Endodermal cell (in vitro differentiated cells): ENCODE measurements around the gene PIP5K1B. TPM values are rescaled to one million over a fixed set of nuclear protein-coding genes. Genes with fewer than 3 reads are reported as not detected.

Experiments used
- DNase-seq: peaks from one replicate; pipeline ENCODE4 v3.0.0-alpha.2; 2017
- H3K27ac ChIP-seq: 2 replicates; pipeline ENCODE4 v1.5.1; 2013; ENCODE audit warnings: mild to moderate bottlenecking, low read depth, low read length, moderate library complexity
- H3K27me3 ChIP-seq: 2 replicates; pipeline ENCODE4 v1.6.1; 2013; ENCODE audit warnings: mild to moderate bottlenecking, low read length, moderate library complexity; ENCODE audit not compliant: insufficient read depth, control insufficient read depth, poor library complexity, severe bottlenecking
- H3K36me3 ChIP-seq: 2 replicates; pipeline ENCODE4 v1.7.0; 2013; ENCODE audit warnings: mild to moderate bottlenecking, low read length, moderate library complexity; ENCODE audit not compliant: control insufficient read depth, insufficient read depth
- H3K4me1 ChIP-seq: one replicate; pipeline ENCODE4 v1.7.0; 2013; ENCODE audit warnings: low read length; ENCODE audit not compliant: control insufficient read depth, insufficient read depth
- H3K4me3 ChIP-seq: 2 replicates; pipeline ENCODE4 v1.5.1; 2013; ENCODE audit warnings: mild to moderate bottlenecking, low read length, moderate library complexity
- H3K9ac ChIP-seq: 2 replicates; pipeline ENCODE4 v1.6.1; 2013; ENCODE audit warnings: mild to moderate bottlenecking, low read length, moderate library complexity; ENCODE audit not compliant: poor library complexity, severe bottlenecking; ENCODE audit errors: extremely low read depth
- H3K9me3 ChIP-seq: 2 replicates; pipeline ENCODE4 v1.6.1; 2013; ENCODE audit warnings: mild to moderate bottlenecking, low read length, moderate library complexity; ENCODE audit not compliant: control insufficient read depth
- H3K27ac Mint-ChIP-seq: 2 replicates; pipeline ENCODE4 v1.8.0; 2020; ENCODE audit warnings: mixed read lengths
- H3K27me3 Mint-ChIP-seq: 2 replicates; pipeline ENCODE4 v1.8.0; 2021; ENCODE audit warnings: mild to moderate bottlenecking, mixed read lengths; ENCODE audit not compliant: insufficient read depth
- H3K36me3 Mint-ChIP-seq: 2 replicates; pipeline ENCODE4 v1.8.0; 2020; ENCODE audit warnings: low read depth, mixed read lengths
- H3K4me1 Mint-ChIP-seq: 2 replicates; pipeline ENCODE4 v1.8.0; 2020; ENCODE audit warnings: mixed read lengths
- H3K4me3 Mint-ChIP-seq: 2 replicates; pipeline ENCODE4 v1.8.0; 2020; ENCODE audit warnings: mild to moderate bottlenecking, moderate library complexity, mixed read lengths
- H3K9me3 Mint-ChIP-seq: 2 replicates; pipeline ENCODE4 v1.8.0; 2020; ENCODE audit warnings: mild to moderate bottlenecking, mixed read lengths
- CTCF ChIP-seq: fragments of 200-600 bp; sonication (generic); conservative IDR thresholded peaks from 2 replicates; pipeline ENCODE4 v1.5.0; 2021; ENCODE audit warnings: antibody characterized with exemption, mild to moderate bottlenecking
- WGBS, 2 experiments: methylation state at CpG; one replicate each; pipeline versions ENCODE4 v1.1.5 to v1.1.7; 2013; ENCODE audit warnings: missing lambda C conversion rate in 2 of 2, mixed read lengths in 1 of 2; ENCODE audit not compliant: insufficient coverage in 1 of 2, insufficient read length in 1 of 2; 5-methylcytosine and 5-hydroxymethylcytosine counted together
- total RNA-seq, 2 donors: library from RNA; stranded (reverse); fragmentation: NEBNext Ultra II Directional in 1 of 2; extraction: Animal tissue kit (Norgen Biotek cat#: 25700) in 1 of 2; gene quantifications; 2 replicates in 1 of 2; 3 replicates in 1 of 2; pipeline ENCODE4 v1.2.1, GENCODE V29; 2021

The PIP5K1B gene
- total RNA-seq, 2 donors from 2014 or later: 8.5 to 10.2 TPM

- H3K9me3 ChIP-seq: no peaks in the 10 kb centered on the region
- Mint-ChIP-seq H3K27me3 (peaks cover 21% of the 10 kb centered on the region), H3K4me1 (peaks cover 42% of the 10 kb centered on the region), H3K36me3 (no peaks in the 10 kb centered on the region), H3K4me3 (no peak overlapping the region), H3K9me3 (no peaks in the 10 kb centered on the region), H3K27ac (no peak overlapping the region)
- H3K4me3 ChIP-seq: no peak overlapping the region
- DNase-seq: no peak
- H3K9ac ChIP-seq: no peak overlapping the region
- H3K36me3 ChIP-seq: peaks cover 10% of the 10 kb centered on the region
- 91 to 94% methylated on average over 4 to 5 of the region's 5 CpGs for WGBS, 2 experiments
- TF ChIP-seq CTCF: no peak
- peaks cover 5% of the 10 kb centered on the region for H3K4me1 ChIP-seq
- H3K27ac ChIP-seq: no peak overlapping the region
- no peaks in the 10 kb centered on the region for H3K27me3 ChIP-seq
These were observed 171.2 kb downstream of the PIP5K1B start for GRCh38 chr9:68876273-68876672.

GRCh38 chr9:68876681-68877080 is 171.6 kb downstream of the PIP5K1B start:
- Mint-ChIP-seq H3K9me3 (no peaks in the 10 kb centered on the region), H3K27ac (no peak overlapping the region), H3K4me3 (no peak overlapping the region), H3K27me3 (peaks cover 17% of the 10 kb centered on the region), H3K4me1 (peaks cover 42% of the 10 kb centered on the region), H3K36me3 (no peaks in the 10 kb centered on the region)
- Histone ChIP-seq H3K9me3 (no peaks in the 10 kb centered on the region), H3K4me1 (peaks cover 3% of the 10 kb centered on the region), H3K9ac (no peak overlapping the region), H3K4me3 (no peak overlapping the region), H3K27ac (no peak overlapping the region), H3K27me3 (no peaks in the 10 kb centered on the region), H3K36me3 (peaks cover 10% of the 10 kb centered on the region)
- TF ChIP-seq CTCF: no peak
- no peak for DNase-seq
- WGBS, 2 experiments: 60% methylated on average over 3 of the region's 3 CpGs; no CpG with 5 or more reads in 1 of the 2 experiments

- H3K36me3 ChIP-seq: peaks cover 10% of the 10 kb centered on the region
- Mint-ChIP-seq H3K9me3 (no peaks in the 10 kb centered on the region), H3K27ac (no peak overlapping the region), H3K27me3 (peaks cover 17% of the 10 kb centered on the region), H3K36me3 (no peaks in the 10 kb centered on the region), H3K4me1 (peaks cover 41% of the 10 kb centered on the region), H3K4me3 (no peak overlapping the region)
- no peaks in the 10 kb centered on the region for H3K27me3 ChIP-seq
- H3K9me3 ChIP-seq: no peaks in the 10 kb centered on the region
- no peak overlapping the region for H3K9ac ChIP-seq
- no peak for TF ChIP-seq CTCF
- H3K27ac ChIP-seq: no peak overlapping the region
- H3K4me1 ChIP-seq: no peaks in the 10 kb centered on the region
- no peak for DNase-seq
- no peak overlapping the region for H3K4me3 ChIP-seq
These were observed 172.2 kb downstream of the PIP5K1B start for GRCh38 chr9:68877219-68877618.
